K562 (cell line): ENCODE data around the gene SESN2. TPM values are rescaled to one million over a fixed set of nuclear protein-coding genes. Genes with fewer than 3 reads are reported as not detected.

Experiments
- NKRF ChIP-seq: fragments of 450-650 bp; IDR thresholded peaks from 2 replicates; pipeline ENCODE4 v1.6.1; 2016; ENCODE audit warnings: borderline replicate concordance
- ZBTB11 ChIP-seq, 3 experiments: fragments of 200-800 bp in 1 of 3; fragments of 250-450 bp in 1 of 3; fragments of 450-650 bp in 1 of 3; sonication (Bioruptor Pico) in 1 of 3; sonication (Bioruptor generic) in 1 of 3; formaldehyde crosslinking in 1 of 3; IDR thresholded peaks; 2 replicates each; pipeline versions ENCODE4 v1.6.1 to v1.8.0; 2016 to 2022; ENCODE audit warnings: mild to moderate bottlenecking in 2 of 3, missing genetic modification characterization in 2 of 3, missing compliant biosample characterization in 1 of 3, moderate library complexity in 1 of 3
- polyA plus RNA-seq, 8 experiments: library from polyadenylated mRNA; depleted of rRNA in 4 of 8; stranded (reverse) in 5 of 8; unstranded in 3 of 8; fragments of >200 nt; fragmentation: Nextera tagmentation in 2 of 8; fragmentation: Illumina TruSeq in 1 of 8; extraction: Ambion mirVana in 2 of 8; extraction: Trizol in 1 of 8; gene quantifications; 2 replicates each; pipeline versions ENCODE4 v1.2.1 to v1.2.3, GENCODE V29; 2011 to 2014; ENCODE audit warnings: inconsistent platforms in 1 of 8, missing spikeins in 1 of 8
- total RNA-seq, 7 experiments: library from RNA; depleted of rRNA in 6 of 7; stranded (reverse); fragments of >200 nt in 6 of 7; fragmentation: Illumina TruSeq in 2 of 7; extraction: Trizol in 2 of 7; gene quantifications; 2 replicates each; pipeline versions ENCODE4 v1.2.1 to v1.2.3, GENCODE V29; 2011 to 2021; ENCODE audit warnings: low replicate concordance in 1 of 7

The SESN2 gene
- total and polyA plus RNA-seq, 9 of the 15 experiments (the other 6 are each of a cell fraction or from before 2014, with no cell fraction given): 3.7 to 71.3 (median 16.8) TPM

DNA sequence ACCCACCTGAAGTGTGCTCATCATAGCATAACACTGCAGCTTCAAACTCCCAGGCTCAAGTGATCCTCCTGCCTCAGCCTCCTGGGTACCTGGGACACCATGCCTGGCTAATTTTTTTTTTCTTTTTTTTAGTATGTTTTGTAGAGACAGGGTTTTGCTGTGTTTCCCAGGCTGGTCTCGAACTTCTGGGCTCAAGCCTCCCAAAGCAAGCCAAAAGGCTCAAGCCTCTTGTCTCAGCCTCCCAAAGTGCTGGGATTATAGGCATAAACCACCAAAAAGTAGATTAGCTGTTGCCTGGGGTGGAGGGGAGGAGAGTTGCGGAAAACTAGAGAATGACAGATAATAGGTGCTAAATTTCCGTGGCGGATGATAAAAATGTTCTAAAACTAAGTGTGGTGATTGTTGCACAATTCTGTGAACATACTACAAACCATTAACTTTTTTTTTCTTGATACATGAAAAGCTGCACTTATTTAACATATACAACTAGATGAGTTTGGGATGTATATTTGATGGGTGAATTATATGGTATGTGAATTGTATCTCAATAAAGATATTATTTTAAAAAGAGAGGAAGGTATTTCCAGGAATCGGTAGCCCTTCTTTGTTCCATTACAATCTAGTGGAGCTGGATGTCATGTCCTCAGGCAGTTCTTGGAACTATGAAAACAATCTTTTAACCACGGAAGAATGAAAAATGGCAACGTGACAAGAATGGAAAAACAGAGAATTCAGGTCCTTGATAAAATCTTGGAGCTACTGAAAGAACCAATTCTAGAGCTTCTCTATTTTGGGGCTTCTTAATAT, 42.3 kb downstream of the SESN2 start (continued):
- no peak for TF ChIP-seq NKRF
- TF ChIP-seq ZBTB11 (CRISPR knock-in tag; IDR thresholded peaks at IDR 0.05): peak in 1 of 3 experiments; percentile 48; a peak in 1 of 6 replicates
